ENCODE results near the gene CEACAM5.
"Not testable (repeated sequence)": the region's sequence is repeated elsewhere in the genome, so short reads cannot be mapped to it uniquely, and the experiment has no call there.

CEACAM5 gene

GRCh38 chr19:41700381-41701195 lies 7.8 kb upstream of the CEACAM5 start:
- DNase-seq (ENCODE audit: low spot score) = no peak

- no peak for DNase-seq (ENCODE audit: low spot score)
These were observed 6.9 kb upstream of the CEACAM5 start for GRCh38 chr19:41701401-41702075.

GRCh38 chr19:41702171-41702651 lies 6.2 kb upstream of the CEACAM5 start:
- DNase-seq (ENCODE audit: low spot score) = no peak

GRCh38 chr19:41703602-41704293 lies 4.7 kb upstream of the CEACAM5 start:
- no peak for DNase-seq (ENCODE audit: low spot score)

- DNase-seq (ENCODE audit: low spot score) = no peak
These were observed 2.8 kb upstream of the CEACAM5 start for GRCh38 chr19:41705393-41706174.

GRCh38 chr19:41706741-41707501 lies 1.5 kb upstream of the CEACAM5 start:
- peak; percentile 66 for DNase-seq (ENCODE audit: low spot score)

GRCh38 chr19:41707502-41707812 lies 969 bp upstream of the CEACAM5 start:
- DNase-seq (ENCODE audit: low spot score) = no peak

- no peak for DNase-seq (ENCODE audit: low spot score)
These were observed 505 bp upstream of the CEACAM5 start for GRCh38 chr19:41707871-41708371.

GRCh38 chr19:41709516-41709915 lies 1.1 kb downstream of the CEACAM5 start:
- not testable (repeated sequence) for DNase-seq (ENCODE audit: low spot score)

- DNase-seq (ENCODE audit: low spot score) = no peak
These were observed 1.7 kb downstream of the CEACAM5 start for GRCh38 chr19:41709951-41710645.

- no peak for DNase-seq (ENCODE audit: low spot score)
These were observed 3.2 kb downstream of the CEACAM5 start for GRCh38 chr19:41711376-41712261.

- DNase-seq (ENCODE audit: low spot score) = no peak
These were observed 6.2 kb downstream of the CEACAM5 start for GRCh38 chr19:41714598-41714997.

- DNase-seq (ENCODE audit: low spot score) = no peak
These were observed 10.3 kb downstream of the CEACAM5 start for GRCh38 chr19:41718761-41719160.

GRCh38 chr19:41720103-41720502 lies 11.7 kb downstream of the CEACAM5 start:
- no peak for DNase-seq (ENCODE audit: low spot score)

GRCh38 chr19:41726493-41726892 lies 18.1 kb downstream of the CEACAM5 start:
- DNase-seq (ENCODE audit: low spot score) = no peak

GRCh38 chr19:41734156-41734555 lies 25.7 kb downstream of the CEACAM5 start:
- no peak for DNase-seq (ENCODE audit: low spot score)

GRCh38 chr19:41734585-41734984 lies 26.2 kb downstream of the CEACAM5 start:
- no peak for DNase-seq (ENCODE audit: low spot score)

GRCh38 chr19:41735071-41735600 lies 26.7 kb downstream of the CEACAM5 start:
- DNase-seq (ENCODE audit: low spot score) = no peak

GRCh38 chr19:41739361-41739760 lies 30.9 kb downstream of the CEACAM5 start:
- DNase-seq (ENCODE audit: low spot score) = no peak

Data from hematopoietic multipotent progenitor cell treated with erythropoietin and hydrocortisone succinate and interleukin-3 and kit ligand, for 15 days (in vitro differentiated cells).